H9 (cell line): ENCODE measurements around the gene CTCF. TPM values are rescaled to one million over a fixed set of nuclear protein-coding genes. Genes with fewer than 3 reads are reported as not detected.

Experiments used
- DNase-seq: peaks from one replicate; pipeline ENCODE4 v3.0.0-alpha.2; 2017
- H2AFZ ChIP-seq: one replicate; pipeline ENCODE4 v1.6.1; 2013; ENCODE audit warnings: mild to moderate bottlenecking, low read length, control low read depth, moderate library complexity
- H2AK5ac ChIP-seq: 2 replicates; pipeline ENCODE4 v1.6.1; 2013; ENCODE audit warnings: low read length, control low read depth, mixed read lengths; ENCODE audit not compliant: insufficient read length
- H2BK120ac ChIP-seq: one replicate; pipeline ENCODE4 v1.6.1; 2013; ENCODE audit warnings: low read depth, mild to moderate bottlenecking, low read length, control low read depth, inconsistent platforms; ENCODE audit not compliant: poor library complexity, severe bottlenecking
- H2BK12ac ChIP-seq: 2 replicates; pipeline ENCODE4 v1.6.1; 2013; ENCODE audit warnings: low read length, control low read depth, mixed read lengths, low read depth; ENCODE audit not compliant: insufficient read length
- H2BK15ac ChIP-seq: 2 replicates; pipeline ENCODE4 v1.6.1; 2013; ENCODE audit warnings: low read depth, low read length, control low read depth
- H2BK20ac ChIP-seq: one replicate; pipeline ENCODE4 v1.6.1; 2013; ENCODE audit warnings: low read depth, mild to moderate bottlenecking, low read length, control low read depth, inconsistent platforms; ENCODE audit not compliant: poor library complexity, severe bottlenecking
- H2BK5ac ChIP-seq: 2 replicates; pipeline ENCODE4 v1.6.1; 2013; ENCODE audit warnings: low read length, control low read depth, mixed read lengths; ENCODE audit not compliant: insufficient read length
- H3K14ac ChIP-seq: 2 replicates; pipeline ENCODE4 v1.6.1; 2013; ENCODE audit warnings: low read length, control low read depth; ENCODE audit not compliant: insufficient read depth
- H3K18ac ChIP-seq: 2 replicates; pipeline ENCODE4 v1.6.1; 2013; ENCODE audit warnings: low read depth, mild to moderate bottlenecking, mixed read lengths, low read length, control low read depth; ENCODE audit not compliant: insufficient read length
- H3K23ac ChIP-seq: 2 replicates; pipeline ENCODE4 v1.6.1; 2013; ENCODE audit warnings: low read length, control low read depth, mixed read lengths, low read depth; ENCODE audit not compliant: insufficient read length
- H3K23me2 ChIP-seq: 2 replicates; pipeline ENCODE4 v1.6.1; 2013; ENCODE audit warnings: low read depth, mild to moderate bottlenecking, mixed read lengths, low read length, control low read depth; ENCODE audit not compliant: insufficient read length, poor library complexity, severe bottlenecking
- H3K27ac ChIP-seq: 2 replicates; pipeline ENCODE4 v1.5.1; 2013; ENCODE audit warnings: low read length, control low read depth, mixed read lengths, low read depth; ENCODE audit not compliant: insufficient read length
- H3K27me3 ChIP-seq: 2 replicates; pipeline ENCODE4 v1.6.1; 2013; ENCODE audit warnings: low read length, control low read depth, inconsistent platforms; ENCODE audit not compliant: insufficient read depth
- H3K4ac ChIP-seq: 2 replicates; pipeline ENCODE4 v1.6.1; 2013; ENCODE audit warnings: low read depth, mild to moderate bottlenecking, control low read depth, inconsistent platforms, low read length, moderate library complexity
- H3K4me1 ChIP-seq: 2 replicates; pipeline ENCODE4 v1.6.1; 2013; ENCODE audit warnings: low read length, control low read depth, inconsistent platforms; ENCODE audit not compliant: insufficient read depth
- H3K4me2 ChIP-seq: 2 replicates; pipeline ENCODE4 v1.6.1; 2013; ENCODE audit warnings: low read length, control low read depth, mixed read lengths; ENCODE audit not compliant: insufficient read length, insufficient read depth
- H3K56ac ChIP-seq: 2 replicates; pipeline ENCODE4 v1.6.1; 2013; ENCODE audit warnings: low read depth, mild to moderate bottlenecking, mixed read lengths, low read length, control low read depth; ENCODE audit not compliant: insufficient read length
- H3K79me1 ChIP-seq: 2 replicates; pipeline ENCODE4 v1.6.1; 2013; ENCODE audit warnings: low read depth, mild to moderate bottlenecking, moderate library complexity, low read length, control low read depth, inconsistent platforms; ENCODE audit not compliant: insufficient read depth, poor library complexity, severe bottlenecking
- H3K79me2 ChIP-seq: 2 replicates; pipeline ENCODE4 v1.6.1; 2013; ENCODE audit warnings: low read length, control low read depth, inconsistent platforms; ENCODE audit not compliant: insufficient read depth
- H3K9ac ChIP-seq: 2 replicates; pipeline ENCODE4 v1.6.1; 2013; ENCODE audit warnings: low read length, control low read depth, mixed read lengths; ENCODE audit not compliant: insufficient read length; ENCODE audit errors: extremely low read depth
- H3K9me3 ChIP-seq: one replicate; pipeline ENCODE4 v1.6.1; 2013; ENCODE audit warnings: low read depth, low read length, inconsistent platforms; ENCODE audit not compliant: control insufficient read depth
- H3T11ph ChIP-seq: one replicate; pipeline ENCODE4 v1.6.1; 2013; ENCODE audit warnings: mild to moderate bottlenecking, low read length, control low read depth, inconsistent platforms
- H4K20me1 ChIP-seq: one replicate; pipeline ENCODE4 v1.6.1; 2013; ENCODE audit not compliant: control insufficient read depth, insufficient read length, insufficient read depth
- H4K5ac ChIP-seq: 2 replicates; pipeline ENCODE4 v1.6.1; 2013; ENCODE audit warnings: low read depth, mild to moderate bottlenecking, mixed read lengths, low read length, control low read depth; ENCODE audit not compliant: insufficient read length
- H4K8ac ChIP-seq: replicated peaks from 2 replicates; pipeline ENCODE4 v1.6.1; 2013; ENCODE audit warnings: low read length, control low read depth, mixed read lengths, low read depth; ENCODE audit not compliant: insufficient read length
- H4K91ac ChIP-seq: 2 replicates; pipeline ENCODE4 v1.6.1; 2013; ENCODE audit warnings: low read depth, mild to moderate bottlenecking, moderate library complexity, mixed read lengths, low read length, control low read depth; ENCODE audit not compliant: insufficient read length
- H3K27ac Mint-ChIP-seq, 3 experiments: 2 replicates in 2 of 3; 3 replicates in 1 of 3; pipeline ENCODE4 v1.8.0; 2020 to 2021; ENCODE audit warnings: mixed read lengths in 3 of 3, mild to moderate bottlenecking in 1 of 3, moderate library complexity in 1 of 3
- H3K27me3 Mint-ChIP-seq: 2 replicates; pipeline ENCODE4 v1.8.0; 2021; ENCODE audit warnings: low read depth, mild to moderate bottlenecking, moderate library complexity, mixed read lengths
- H3K36me3 Mint-ChIP-seq, 3 experiments: 2 replicates in 2 of 3; 3 replicates in 1 of 3; pipeline ENCODE4 v1.8.0; 2020 to 2021; ENCODE audit warnings: low read depth in 3 of 3, mixed read lengths in 3 of 3; ENCODE audit not compliant: insufficient read depth in 1 of 3
- H3K4me1 Mint-ChIP-seq, 2 experiments: 2 replicates each; pipeline ENCODE4 v1.8.0; 2020; ENCODE audit warnings: mixed read lengths in 2 of 2
- H3K4me3 Mint-ChIP-seq, 2 experiments: 2 replicates in 1 of 2; 3 replicates in 1 of 2; pipeline ENCODE4 v1.8.0; 2020 to 2021; ENCODE audit warnings: mild to moderate bottlenecking in 2 of 2, mixed read lengths in 2 of 2, moderate library complexity in 1 of 2
- H3K9me3 Mint-ChIP-seq, 2 experiments: 2 replicates in 1 of 2; 3 replicates in 1 of 2; pipeline ENCODE4 v1.8.0; 2020; ENCODE audit warnings: mild to moderate bottlenecking in 2 of 2, mixed read lengths in 2 of 2, moderate library complexity in 1 of 2
- WGBS: extraction: QIAGEN DNeasy Blood & Tissue Kit; methylation state at CpG from one replicate; pipeline ENCODE4 v1.1.7; 2013; ENCODE audit warnings: missing lambda C conversion rate, low lambda C conversion rate, mixed read lengths; ENCODE audit not compliant: insufficient read length; ENCODE audit errors: extremely low coverage; 5-methylcytosine and 5-hydroxymethylcytosine counted together
- total RNA-seq: library from RNA; stranded (reverse); gene quantifications from 2 replicates; pipeline ENCODE4 v1.2.1, GENCODE V29; 2021
- TF ChIP-seq, protein P1 (sequence below): fragments of 200-600 bp; sonication (generic); conservative IDR thresholded peaks from 3 replicates; pipeline ENCODE4 v1.8.0; 2021; ENCODE audit warnings: antibody characterized with exemption, mild to moderate bottlenecking

The CTCF gene
- total RNA-seq, 1 experiment from 2014 or later = 87.3 TPM

DNA sequence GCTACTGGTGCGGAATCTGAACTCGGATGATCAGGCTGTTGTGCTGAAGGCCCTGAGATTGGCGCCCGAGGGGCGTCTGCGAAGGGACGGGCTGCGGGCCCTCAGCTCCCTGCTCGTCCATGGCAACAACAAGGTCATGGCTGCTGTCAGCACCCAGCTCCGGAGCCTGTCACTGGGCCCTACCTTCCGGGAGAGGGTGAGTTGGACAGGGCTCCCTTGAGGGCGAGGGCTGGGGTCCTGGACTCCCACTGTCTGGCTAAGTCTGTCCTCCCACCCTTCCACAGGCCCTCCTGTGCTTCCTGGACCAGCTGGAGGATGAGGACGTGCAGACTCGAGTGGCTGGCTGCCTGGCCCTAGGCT, 16.7 kb upstream of the CTCF start:
- H3K4me1 ChIP-seq = no peaks in the 10 kb centered on the region; the same call in 1 of the 2 replicates
- no peak overlapping the region for H3K4me2 ChIP-seq
- no peaks in the 10 kb centered on the region for H3K79me2 ChIP-seq
- no peak overlapping the region for H3K27ac ChIP-seq
- H3K4me3 Mint-ChIP-seq = no peak overlapping the region
- H3K36me3 Mint-ChIP-seq = peaks cover 2 to 13% (median 11%) of the 10 kb centered on the region in 3 experiments; a peak in 6 of 7 replicates
- H4K20me1 ChIP-seq = no peaks in the 10 kb centered on the region
- H3K18ac ChIP-seq = no peak overlapping the region
- no peak overlapping the region for H2BK15ac ChIP-seq
- no peak overlapping the region for H2BK5ac ChIP-seq
- no peaks in the 10 kb centered on the region for H3K9me3 ChIP-seq
- H3K27me3 ChIP-seq = no peaks in the 10 kb centered on the region
- no peak overlapping the region for H2BK20ac ChIP-seq
- no peak overlapping the region for H3K23ac ChIP-seq
- no peak overlapping the region for H4K8ac ChIP-seq
- H3K4me1 Mint-ChIP-seq = peaks cover 5 to 16% of the 10 kb centered on the region in 2 experiments; a peak in 3 of 4 replicates
- H2BK120ac ChIP-seq = no peak overlapping the region
- H4K5ac ChIP-seq = no peak overlapping the region
- H3K4ac ChIP-seq = no peak overlapping the region
- no peak overlapping the region for H3K56ac ChIP-seq
- H4K91ac ChIP-seq = no peak overlapping the region
- DNase-seq = no peak
- TF ChIP-seq, protein P1, sequence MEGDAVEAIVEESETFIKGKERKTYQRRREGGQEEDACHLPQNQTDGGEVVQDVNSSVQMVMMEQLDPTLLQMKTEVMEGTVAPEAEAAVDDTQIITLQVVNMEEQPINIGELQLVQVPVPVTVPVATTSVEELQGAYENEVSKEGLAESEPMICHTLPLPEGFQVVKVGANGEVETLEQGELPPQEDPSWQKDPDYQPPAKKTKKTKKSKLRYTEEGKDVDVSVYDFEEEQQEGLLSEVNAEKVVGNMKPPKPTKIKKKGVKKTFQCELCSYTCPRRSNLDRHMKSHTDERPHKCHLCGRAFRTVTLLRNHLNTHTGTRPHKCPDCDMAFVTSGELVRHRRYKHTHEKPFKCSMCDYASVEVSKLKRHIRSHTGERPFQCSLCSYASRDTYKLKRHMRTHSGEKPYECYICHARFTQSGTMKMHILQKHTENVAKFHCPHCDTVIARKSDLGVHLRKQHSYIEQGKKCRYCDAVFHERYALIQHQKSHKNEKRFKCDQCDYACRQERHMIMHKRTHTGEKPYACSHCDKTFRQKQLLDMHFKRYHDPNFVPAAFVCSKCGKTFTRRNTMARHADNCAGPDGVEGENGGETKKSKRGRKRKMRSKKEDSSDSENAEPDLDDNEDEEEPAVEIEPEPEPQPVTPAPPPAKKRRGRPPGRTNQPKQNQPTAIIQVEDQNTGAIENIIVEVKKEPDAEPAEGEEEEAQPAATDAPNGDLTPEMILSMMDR = no peak
- no peaks in the 10 kb centered on the region; a peak in 1 of 5 replicates for H3K9me3 Mint-ChIP-seq
- no CpG with 5 or more reads among the region's 14 CpGs for WGBS
- H3K27ac Mint-ChIP-seq = no peak overlapping the region
- H3T11ph ChIP-seq = no peak overlapping the region
- H2AK5ac ChIP-seq = no peak overlapping the region
- peaks cover 18% of the 10 kb centered on the region for H3K27me3 Mint-ChIP-seq
- H2AFZ ChIP-seq = no peak overlapping the region
- H2BK12ac ChIP-seq = no peak overlapping the region
- no peak overlapping the region for H3K14ac ChIP-seq
- no peak overlapping the region for H3K9ac ChIP-seq
- H3K79me1 ChIP-seq = no peaks in the 10 kb centered on the region
- H3K23me2 ChIP-seq = no peaks in the 10 kb centered on the region
